ENCODE results near the gene FMR1.
A peak's percentile ranks its signal among the peaks of the same experiment; 100 is the strongest.

The FMR1 gene

GRCh38 chrX:147911192-147912022 lies at the start of gene FMR1:
FMR1 (plus strand) TSS chrX:147911919; CDS start chrX:147912180, 261 bp downstream.
- peak; percentile 71 to 80 for DNase-seq

- DNase-seq = no peak
Observed at GRCh38 chrX:147875866-147876596, 35.7 kb upstream of the FMR1 start.

GRCh38 chrX:147876849-147877646 lies 34.7 kb upstream of the FMR1 start:
- DNase-seq = no peak

- no peak for DNase-seq
Observed at GRCh38 chrX:147877726-147878125, 34.0 kb upstream of the FMR1 start.

- no peak for DNase-seq
Observed at GRCh38 chrX:147884958-147885357, 26.8 kb upstream of the FMR1 start.

- DNase-seq = no peak
Observed at GRCh38 chrX:147890756-147891155, 21.0 kb upstream of the FMR1 start.

- no peak for DNase-seq
Observed at GRCh38 chrX:147891896-147892295, 19.8 kb upstream of the FMR1 start.

GRCh38 chrX:147893741-147894140 lies 18.0 kb upstream of the FMR1 start:
- DNase-seq = no peak

GRCh38 chrX:147894366-147894963 lies 17.3 kb upstream of the FMR1 start:
- no peak for DNase-seq

GRCh38 chrX:147897117-147897516 lies 14.6 kb upstream of the FMR1 start:
- DNase-seq = no peak

GRCh38 chrX:147898951-147899350 lies 12.8 kb upstream of the FMR1 start:
- no peak for DNase-seq

- peak in 1 of 2 experiments; percentile 1 for DNase-seq
Observed at GRCh38 chrX:147899379-147900114, 12.2 kb upstream of the FMR1 start.

- DNase-seq = no peak
Observed at GRCh38 chrX:147900349-147900748, 11.4 kb upstream of the FMR1 start.

- DNase-seq = no peak
Observed at GRCh38 chrX:147901461-147902126, 10.1 kb upstream of the FMR1 start.

GRCh38 chrX:147902270-147902669 lies 9.4 kb upstream of the FMR1 start:
- DNase-seq = no peak

GRCh38 chrX:147908106-147908505 lies 3.6 kb upstream of the FMR1 start:
- no peak for DNase-seq

GRCh38 chrX:147910607-147911006 lies 1.1 kb upstream of the FMR1 start:
- DNase-seq = no peak

- peak in 1 of 2 experiments; percentile 25 for DNase-seq
Observed at GRCh38 chrX:147912093-147912801, 528 bp downstream of the FMR1 start.

- no peak for DNase-seq
Observed at GRCh38 chrX:147913570-147913969, 1.9 kb downstream of the FMR1 start.

GRCh38 chrX:147914591-147914990 lies 2.9 kb downstream of the FMR1 start:
- no peak for DNase-seq

Measured in NCI-H2081 (cell line).